GM12874 (cell line): ENCODE results near the gene MIEF2.
A peak's percentile ranks its signal among the peaks of the same experiment; 100 is the strongest.

Experiments used
- CTCF ChIP-seq: IDR thresholded peaks from 2 replicates; pipeline ENCODE4 v1.5.1; 2011; ENCODE audit warnings: low read depth, mild to moderate bottlenecking, control low read depth, low read length, moderate library complexity; ENCODE audit not compliant: insufficient read depth

The MIEF2 gene

GRCh38 chr17:18248300-18248731 is 12.1 kb upstream of the MIEF2 start:
- peak; percentile 72 for TF ChIP-seq CTCF

- no peak for TF ChIP-seq CTCF
Measured at GRCh38 chr17:18248811-18249210, 11.7 kb upstream of the MIEF2 start.

GRCh38 chr17:18250259-18250658 is 10.2 kb upstream of the MIEF2 start:
- no peak for TF ChIP-seq CTCF

GRCh38 chr17:18250708-18251107 is 9.8 kb upstream of the MIEF2 start:
- no peak for TF ChIP-seq CTCF

GRCh38 chr17:18251204-18251603 is 9.3 kb upstream of the MIEF2 start:
- TF ChIP-seq CTCF, result no peak

GRCh38 chr17:18252160-18252559 is 8.3 kb upstream of the MIEF2 start:
- TF ChIP-seq CTCF, result no peak

- TF ChIP-seq CTCF, result no peak
Measured at GRCh38 chr17:18253187-18253884, 7.1 kb upstream of the MIEF2 start.
